OCI-LY7 (cell line): ENCODE results near the gene DMRT3.

ENCODE experiments used
- EZH2phosphoT487 ChIP-seq: fragments of 200-600 bp; sonication (generic); IDR thresholded peaks from 2 replicates; pipeline ENCODE4 v1.6.1; 2018; ENCODE audit warnings: low read depth, borderline replicate concordance, mild to moderate bottlenecking, mixed run types, antibody characterized with exemption, low read length, moderate library complexity, mixed read lengths
- TF ChIP-seq, protein P1 (sequence below): fragments of 200-600 bp; sonication (generic); conservative IDR thresholded peaks from 2 replicates; pipeline ENCODE4 v1.5.1; 2014; ENCODE audit warnings: mild to moderate bottlenecking, antibody characterized with exemption, low read length, moderate library complexity, mixed read lengths

- TF ChIP-seq, protein P1, sequence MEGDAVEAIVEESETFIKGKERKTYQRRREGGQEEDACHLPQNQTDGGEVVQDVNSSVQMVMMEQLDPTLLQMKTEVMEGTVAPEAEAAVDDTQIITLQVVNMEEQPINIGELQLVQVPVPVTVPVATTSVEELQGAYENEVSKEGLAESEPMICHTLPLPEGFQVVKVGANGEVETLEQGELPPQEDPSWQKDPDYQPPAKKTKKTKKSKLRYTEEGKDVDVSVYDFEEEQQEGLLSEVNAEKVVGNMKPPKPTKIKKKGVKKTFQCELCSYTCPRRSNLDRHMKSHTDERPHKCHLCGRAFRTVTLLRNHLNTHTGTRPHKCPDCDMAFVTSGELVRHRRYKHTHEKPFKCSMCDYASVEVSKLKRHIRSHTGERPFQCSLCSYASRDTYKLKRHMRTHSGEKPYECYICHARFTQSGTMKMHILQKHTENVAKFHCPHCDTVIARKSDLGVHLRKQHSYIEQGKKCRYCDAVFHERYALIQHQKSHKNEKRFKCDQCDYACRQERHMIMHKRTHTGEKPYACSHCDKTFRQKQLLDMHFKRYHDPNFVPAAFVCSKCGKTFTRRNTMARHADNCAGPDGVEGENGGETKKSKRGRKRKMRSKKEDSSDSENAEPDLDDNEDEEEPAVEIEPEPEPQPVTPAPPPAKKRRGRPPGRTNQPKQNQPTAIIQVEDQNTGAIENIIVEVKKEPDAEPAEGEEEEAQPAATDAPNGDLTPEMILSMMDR, result no peak
- no peak for TF ChIP-seq EZH2phosphoT487
Observed at GRCh38 chr9:959914-960313, 16.5 kb upstream of the DMRT3 start.
